SK-N-SH treated with all-trans-retinoic acid at 6 μM for 48 hours (cell line): ENCODE data around the gene IQSEC3.

Source experiments
- ARNTL ChIP-seq: fragments of 450-650 bp; formaldehyde crosslinking; IDR thresholded peaks from 2 replicates; pipeline ENCODE4 v1.5.0; 2020; ENCODE audit warnings: low read depth, mild to moderate bottlenecking, moderate library complexity, borderline replicate concordance
- CREB5 ChIP-seq: fragments of 250-450 bp; sonication (Bioruptor Pico); IDR thresholded peaks from 2 replicates; pipeline ENCODE4 v1.5.1; 2020; ENCODE audit warnings: low read depth, mild to moderate bottlenecking, moderate library complexity
- ESRRG ChIP-seq: fragments of 250-450 bp; sonication (Bioruptor Pico); IDR thresholded peaks from 2 replicates; pipeline ENCODE4 v1.6.1; 2021; ENCODE audit warnings: mild to moderate bottlenecking
- OSR1 ChIP-seq: fragments of 250-450 bp; sonication (Bioruptor Pico); IDR thresholded peaks from 2 replicates; pipeline ENCODE4 v1.8.0; 2022; ENCODE audit warnings: moderate library complexity, mild to moderate bottlenecking, inconsistent platforms
- RARB ChIP-seq: fragments of 250-450 bp; sonication (Bioruptor Pico); IDR thresholded peaks from 2 replicates; pipeline ENCODE4 v1.8.0; 2021; ENCODE audit warnings: mild to moderate bottlenecking, moderate library complexity
- SNAI2 ChIP-seq: fragments of 250-450 bp; sonication (Bioruptor Pico); IDR thresholded peaks from 2 replicates; pipeline ENCODE4 v1.5.0; 2020; ENCODE audit warnings: mild to moderate bottlenecking, moderate library complexity
- TOX ChIP-seq: fragments of 250-450 bp; sonication (Bioruptor Pico); IDR thresholded peaks from 2 replicates; pipeline ENCODE4 v1.8.0; 2021; ENCODE audit warnings: mild to moderate bottlenecking, moderate library complexity, borderline replicate concordance
- ZFP3 ChIP-seq: fragments of 250-450 bp; sonication (Bioruptor Pico); IDR thresholded peaks from 2 replicates; pipeline ENCODE4 v1.5.0; 2020; ENCODE audit warnings: mild to moderate bottlenecking, moderate library complexity
- ZFP30 ChIP-seq: fragments of 450-650 bp; formaldehyde crosslinking; IDR thresholded peaks from 2 replicates; pipeline ENCODE4 v1.5.0; 2022; ENCODE audit warnings: mild to moderate bottlenecking, moderate library complexity
- ZNF565 ChIP-seq: fragments of 450-650 bp; formaldehyde crosslinking; conservative IDR thresholded peaks from 2 replicates; pipeline ENCODE4 v1.5.0; 2020; ENCODE audit warnings: low read depth, mild to moderate bottlenecking, moderate library complexity
- ZNF8 ChIP-seq: fragments of 450-650 bp; formaldehyde crosslinking; IDR thresholded peaks from 2 replicates; pipeline ENCODE4 v1.5.0; 2020; ENCODE audit warnings: mild to moderate bottlenecking, moderate library complexity
- TF ChIP-seq, protein P1 (sequence below): fragments of 250-450 bp; sonication (Bioruptor Pico); IDR thresholded peaks from 2 replicates; pipeline ENCODE4 v1.8.0; 2020; ENCODE audit warnings: mild to moderate bottlenecking, moderate library complexity, borderline replicate concordance

GRCh38 chr12:164207-164606, 97.6 kb downstream of the IQSEC3 start:
- TF ChIP-seq ESRRG (CRISPR knock-in tag) (no peak), ZNF8 (no peak), CREB5 (CRISPR knock-in tag) (no peak), ZFP3 (CRISPR knock-in tag) (no peak), ZNF565 (CRISPR knock-in tag) (no peak), ARNTL (CRISPR knock-in tag) (no peak), RARB (CRISPR knock-in tag) (no peak), TOX (CRISPR knock-in tag) (no peak), OSR1 (CRISPR knock-in tag) (no peak), ZFP30 (no peak), SNAI2 (CRISPR knock-in tag) (no peak)
- TF ChIP-seq, protein P1, sequence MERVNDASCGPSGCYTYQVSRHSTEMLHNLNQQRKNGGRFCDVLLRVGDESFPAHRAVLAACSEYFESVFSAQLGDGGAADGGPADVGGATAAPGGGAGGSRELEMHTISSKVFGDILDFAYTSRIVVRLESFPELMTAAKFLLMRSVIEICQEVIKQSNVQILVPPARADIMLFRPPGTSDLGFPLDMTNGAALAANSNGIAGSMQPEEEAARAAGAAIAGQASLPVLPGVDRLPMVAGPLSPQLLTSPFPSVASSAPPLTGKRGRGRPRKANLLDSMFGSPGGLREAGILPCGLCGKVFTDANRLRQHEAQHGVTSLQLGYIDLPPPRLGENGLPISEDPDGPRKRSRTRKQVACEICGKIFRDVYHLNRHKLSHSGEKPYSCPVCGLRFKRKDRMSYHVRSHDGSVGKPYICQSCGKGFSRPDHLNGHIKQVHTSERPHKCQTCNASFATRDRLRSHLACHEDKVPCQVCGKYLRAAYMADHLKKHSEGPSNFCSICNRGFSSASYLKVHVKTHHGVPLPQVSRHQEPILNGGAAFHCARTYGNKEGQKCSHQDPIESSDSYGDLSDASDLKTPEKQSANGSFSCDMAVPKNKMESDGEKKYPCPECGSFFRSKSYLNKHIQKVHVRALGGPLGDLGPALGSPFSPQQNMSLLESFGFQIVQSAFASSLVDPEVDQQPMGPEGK (CRISPR knock-in tag): no peak
